ENCODE data around the gene KIF5C. TPM values are rescaled to one million over a fixed set of nuclear protein-coding genes. Genes with fewer than 3 reads are reported as not detected.

KIF5C gene
- total RNA-seq, 6 donors from 2014 or later, result 0.44 to 1.6 (median 0.85) TPM

DNA sequence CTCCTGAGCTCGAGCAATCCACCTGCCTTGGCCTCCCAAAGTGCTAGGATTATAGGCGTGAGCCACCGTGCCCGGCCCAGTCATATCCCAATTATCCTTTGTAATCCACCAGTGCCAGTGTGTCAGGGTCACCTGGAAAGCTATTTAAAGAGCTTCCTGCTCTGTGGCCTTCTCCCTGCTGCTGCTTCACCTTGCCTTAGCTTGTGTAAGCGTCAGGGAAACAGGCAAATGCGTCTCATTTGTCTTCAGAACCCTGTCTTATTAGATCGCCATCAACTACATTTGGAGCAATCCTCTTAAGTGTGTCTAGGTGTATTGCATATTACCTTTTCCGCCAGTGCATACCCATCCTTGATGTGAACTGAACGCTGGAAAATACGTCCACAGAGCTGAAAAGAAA, 10.2 kb downstream of the KIF5C start:
- H3K9me3 ChIP-seq, result peaks cover 0 to 8% (median 5%) of the 10 kb centered on the region in 4 donors
- WGBS, 2 donors, result 87 to 91% methylated on average over 10 of the region's 10 CpGs
- H3K36me3 ChIP-seq, result no peaks in the 10 kb centered on the region
- no peak for TF ChIP-seq POLR2AphosphoS5 (IDR thresholded peaks at IDR 0.05)
- no peak for TF ChIP-seq POLR2A (IDR thresholded peaks at IDR 0.05)
- TF ChIP-seq, protein P1, sequence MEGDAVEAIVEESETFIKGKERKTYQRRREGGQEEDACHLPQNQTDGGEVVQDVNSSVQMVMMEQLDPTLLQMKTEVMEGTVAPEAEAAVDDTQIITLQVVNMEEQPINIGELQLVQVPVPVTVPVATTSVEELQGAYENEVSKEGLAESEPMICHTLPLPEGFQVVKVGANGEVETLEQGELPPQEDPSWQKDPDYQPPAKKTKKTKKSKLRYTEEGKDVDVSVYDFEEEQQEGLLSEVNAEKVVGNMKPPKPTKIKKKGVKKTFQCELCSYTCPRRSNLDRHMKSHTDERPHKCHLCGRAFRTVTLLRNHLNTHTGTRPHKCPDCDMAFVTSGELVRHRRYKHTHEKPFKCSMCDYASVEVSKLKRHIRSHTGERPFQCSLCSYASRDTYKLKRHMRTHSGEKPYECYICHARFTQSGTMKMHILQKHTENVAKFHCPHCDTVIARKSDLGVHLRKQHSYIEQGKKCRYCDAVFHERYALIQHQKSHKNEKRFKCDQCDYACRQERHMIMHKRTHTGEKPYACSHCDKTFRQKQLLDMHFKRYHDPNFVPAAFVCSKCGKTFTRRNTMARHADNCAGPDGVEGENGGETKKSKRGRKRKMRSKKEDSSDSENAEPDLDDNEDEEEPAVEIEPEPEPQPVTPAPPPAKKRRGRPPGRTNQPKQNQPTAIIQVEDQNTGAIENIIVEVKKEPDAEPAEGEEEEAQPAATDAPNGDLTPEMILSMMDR (IDR thresholded peaks at IDR 0.05), result no peak
- no peak for TF ChIP-seq EP300 (IDR thresholded peaks at IDR 0.05)
- H3K27ac ChIP-seq, result no peak overlapping the region
- H3K4me3 ChIP-seq, result no peak overlapping the region
- H3K27me3 ChIP-seq, result peaks cover 0 to 11% (median 5%) of the 10 kb centered on the region in 4 donors
- peaks cover 10 to 14% (median 13%) of the 10 kb centered on the region in 4 donors for H3K4me1 ChIP-seq
- DNase-seq (no peak), ATAC-seq (ENCODE audit: low FRiP score in 2 of 2) (no peak)

DNA sequence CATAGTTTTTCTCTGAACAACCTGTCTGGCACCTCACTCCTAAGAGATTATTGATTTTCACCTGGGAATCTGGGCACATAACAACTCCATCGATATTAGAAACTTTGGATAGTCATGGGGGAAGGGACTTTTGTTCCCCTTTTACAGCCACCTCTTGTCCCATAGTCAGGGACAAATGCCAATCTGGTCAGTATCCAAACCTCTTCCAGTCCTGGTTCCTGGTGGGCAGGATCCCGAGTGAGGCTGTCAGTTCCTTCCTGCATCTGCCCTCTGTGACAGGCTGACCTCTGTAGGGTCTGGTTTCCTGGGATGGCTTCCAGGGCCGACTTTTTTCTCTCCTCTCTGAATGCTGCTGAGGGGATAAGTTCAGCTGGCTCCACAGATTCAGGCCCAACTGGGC, 11.0 kb downstream of the KIF5C start:
- no peaks in the 10 kb centered on the region for H3K36me3 ChIP-seq
- TF ChIP-seq POLR2A (IDR thresholded peaks at IDR 0.05), result no peak
- no peak for TF ChIP-seq EP300 (IDR thresholded peaks at IDR 0.05)
- no peak for TF ChIP-seq POLR2AphosphoS5 (IDR thresholded peaks at IDR 0.05)
- TF ChIP-seq, protein P1 (IDR thresholded peaks at IDR 0.05), result no peak
- WGBS, 2 donors, result 49 to 50% methylated on average over 3 of the region's 3 CpGs
- no peak overlapping the region for H3K4me3 ChIP-seq
- H3K4me1 ChIP-seq, result peaks cover 10 to 14% (median 13%) of the 10 kb centered on the region in 4 donors
- H3K27ac ChIP-seq, result no peak overlapping the region
- DNase-seq (no peak), ATAC-seq (ENCODE audit: low FRiP score in 2 of 2) (no peak)
- peaks cover 0 to under 1% (median 0%) of the 10 kb centered on the region in 4 donors for H3K9me3 ChIP-seq
- H3K27me3 ChIP-seq, result peaks cover 0 to 11% (median 5%) of the 10 kb centered on the region in 4 donors

DNA sequence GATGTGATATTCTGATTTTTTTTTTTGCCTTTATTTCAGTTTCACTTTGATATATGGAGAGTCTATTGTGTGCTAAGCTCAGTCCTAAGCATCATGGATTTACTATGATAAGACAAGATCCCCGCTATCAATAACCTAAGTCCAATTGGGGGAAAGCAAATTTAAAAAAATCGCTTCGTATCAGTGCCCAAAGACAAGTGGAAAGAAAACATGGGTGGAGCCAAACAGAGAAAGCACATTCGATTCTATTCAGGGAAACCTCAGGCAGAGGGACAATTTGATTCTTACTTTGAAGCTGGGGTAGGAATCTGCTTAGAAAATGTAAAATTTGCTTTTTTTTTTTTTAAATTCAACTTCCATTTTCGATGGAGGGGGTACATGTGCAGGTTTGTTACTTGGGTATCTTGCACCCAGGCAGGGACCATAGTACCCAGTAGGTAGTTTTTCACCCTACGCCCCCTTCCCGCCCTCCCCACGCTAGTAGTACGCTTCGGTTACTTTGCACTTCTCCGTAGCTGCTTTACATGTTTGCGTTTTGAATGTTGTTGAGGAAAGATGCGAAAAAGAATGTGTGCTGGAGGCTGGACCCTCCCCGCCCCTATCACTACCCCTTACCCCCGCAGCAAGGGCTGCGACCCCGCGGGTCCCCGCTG, 12.4 kb downstream of the KIF5C start:
- H3K27me3 ChIP-seq, result peaks cover 0 to 11% (median 5%) of the 10 kb centered on the region in 4 donors
- peak overlapping the region in 3 of 4 donors; percentile 25 to 42 (median 42) for H3K4me3 ChIP-seq
- no peaks in the 10 kb centered on the region for H3K36me3 ChIP-seq
- TF ChIP-seq, protein P1 (IDR thresholded peaks at IDR 0.05), result no peak
- no peak for TF ChIP-seq POLR2A (IDR thresholded peaks at IDR 0.05)
- TF ChIP-seq POLR2AphosphoS5 (IDR thresholded peaks at IDR 0.05), result no peak
- TF ChIP-seq EP300 (IDR thresholded peaks at IDR 0.05), result no peak
- H3K9me3 ChIP-seq, result peaks cover 0 to 8% (median 0%) of the 10 kb centered on the region in 4 donors
- ATAC-seq (ENCODE audit: low FRiP score in 2 of 2) (no peak), DNase-seq (no peak)
- peaks cover 10 to 14% (median 13%) of the 10 kb centered on the region in 4 donors for H3K4me1 ChIP-seq
- WGBS, 2 donors, result 17 to 26% methylated on average over 13 to 19 of the region's 19 CpGs
- H3K27ac ChIP-seq, result no peak overlapping the region

DNA sequence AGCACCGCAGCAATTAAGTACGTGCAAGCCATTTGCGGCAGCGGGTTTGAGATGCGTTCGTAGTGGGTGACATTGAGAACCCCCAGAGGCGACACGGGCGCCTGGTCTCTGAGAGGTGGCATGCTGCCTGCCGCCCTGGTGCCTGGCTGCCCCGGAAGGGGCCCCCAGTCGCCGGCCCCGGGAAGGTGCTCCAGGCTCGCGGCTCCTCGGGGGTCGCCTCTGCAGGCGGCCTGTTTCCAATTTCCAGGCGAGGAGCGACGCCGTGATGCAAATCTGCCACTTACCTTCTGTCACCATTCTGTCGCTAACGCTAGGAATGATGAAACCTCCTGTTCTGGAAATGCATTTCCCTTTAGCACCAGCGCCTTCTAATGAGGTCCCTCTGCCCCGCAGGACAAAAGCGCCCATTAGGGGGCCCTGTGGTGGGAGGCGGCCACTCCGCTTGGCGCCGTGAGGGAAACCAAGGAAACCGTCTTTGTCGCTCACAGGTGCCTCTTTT, 13.0 kb downstream of the KIF5C start:
- Histone ChIP-seq H3K36me3 (no peaks in the 10 kb centered on the region), H3K9me3 (peaks cover 0 to 14% (median 2%) of the 10 kb centered on the region in 4 donors), H3K27ac (no peak overlapping the region), H3K4me1 (peaks cover 10 to 14% (median 13%) of the 10 kb centered on the region in 4 donors), H3K4me3 (peak overlapping the region in 3 of 4 donors; percentile 25 to 42 (median 42)), H3K27me3 (peaks cover 0 to 11% (median 5%) of the 10 kb centered on the region in 4 donors)
- TF ChIP-seq EP300 (IDR thresholded peaks at IDR 0.05) (no peak), POLR2AphosphoS5 (IDR thresholded peaks at IDR 0.05) (no peak), POLR2A (IDR thresholded peaks at IDR 0.05) (no peak)
- TF ChIP-seq, protein P1 (IDR thresholded peaks at IDR 0.05), result no peak
- peak in 1 of 2 donors; percentile 79 for DNase-seq
- ATAC-seq (ENCODE audit: low FRiP score in 2 of 2), result peak in 1 of 2 donors; percentile 10
- WGBS, 2 donors, result 4 to 7% methylated on average over 16 to 17 of the region's 34 CpGs
